Hippocampal formation (tissue), 2 donors: ENCODE measurements around the gene HADHA.

Experiments
- DNase-seq, 2 donors: peaks; one replicate each; lab custom pipeline; 2025; lab: John Stamatoyannopoulos, UW

HADHA gene

GRCh38 chr2:26245231-26245732, 850 bp upstream of the HADHA start:
- DNase-seq = peak in 1 of 2 donors; percentile 17

GRCh38 chr2:26243470-26244308, 743 bp downstream of the HADHA start:
- no peak for DNase-seq

GRCh38 chr2:26241928-26242436, 2.5 kb downstream of the HADHA start:
- DNase-seq = no peak

GRCh38 chr2:26238311-26238958, 6.0 kb downstream of the HADHA start:
- no peak for DNase-seq

- no peak for DNase-seq
These were observed 6.6 kb downstream of the HADHA start for GRCh38 chr2:26237868-26238267.

- DNase-seq = no peak
These were observed 9.3 kb downstream of the HADHA start for GRCh38 chr2:26235089-26235488.

GRCh38 chr2:26230806-26231205, 13.6 kb downstream of the HADHA start:
- DNase-seq = no peak

- no peak for DNase-seq
These were observed 14.8 kb downstream of the HADHA start for GRCh38 chr2:26229595-26229994.

GRCh38 chr2:26224095-26224494, 20.3 kb downstream of the HADHA start:
- no peak for DNase-seq

GRCh38 chr2:26223018-26223417, 21.4 kb downstream of the HADHA start:
- DNase-seq = no peak

- no peak for DNase-seq
These were observed 26.7 kb downstream of the HADHA start for GRCh38 chr2:26217720-26218119.

- no peak for DNase-seq
These were observed 27.8 kb downstream of the HADHA start for GRCh38 chr2:26216587-26216986.

- no peak for DNase-seq
These were observed 28.6 kb downstream of the HADHA start for GRCh38 chr2:26215833-26216232.

GRCh38 chr2:26214759-26215158, 29.7 kb downstream of the HADHA start:
- DNase-seq = no peak

GRCh38 chr2:26212011-26212410, 32.4 kb downstream of the HADHA start:
- no peak for DNase-seq

- DNase-seq = no peak
These were observed 40.5 kb downstream of the HADHA start for GRCh38 chr2:26203906-26204305.

GRCh38 chr2:26202981-26203490, 41.4 kb downstream of the HADHA start:
- no peak for DNase-seq

GRCh38 chr2:26197516-26197915, 46.9 kb downstream of the HADHA start:
- no peak for DNase-seq

GRCh38 chr2:26196683-26197418, 47.6 kb downstream of the HADHA start:
- no peak for DNase-seq

- DNase-seq = no peak
These were observed 49.1 kb downstream of the HADHA start for GRCh38 chr2:26195040-26195984.
